HEK293 (cell line): ENCODE results near the gene ATP8A2.

Source experiments
- CTCF ChIA-PET: fragments of 350-600 bp; formaldehyde crosslinking; extraction: SDS; loops from one replicate; lab custom pipeline; 2021; ENCODE audit warnings: antibody characterized with exemption; lab: Yijun Ruan, JAX
- POLR2A ChIA-PET: fragments of 300-600 bp; formaldehyde crosslinking; extraction: SDS; loops from one replicate; lab custom pipeline; 2020; ENCODE audit warnings: antibody characterized with exemption, inconsistent platforms; lab: Yijun Ruan, JAX
- H3K27ac ChIP-seq: fragments of 200-500 bp; sonication (Bioruptor generic); 2 replicates; pipeline ENCODE4 v1.5.1; 2014; ENCODE audit warnings: low read depth, low read length, control low read depth, inconsistent platforms; ENCODE audit errors: extremely low read depth
- H3K36me3 ChIP-seq, 2 experiments: fragments of 200-500 bp in 1 of 2; sonication (Bioruptor generic) in 1 of 2; 1 replicate in 1 of 2; 2 replicates in 1 of 2; pipeline ENCODE4 v1.5.1; 2014 to 2017; ENCODE audit warnings: inconsistent platforms in 2 of 2, low read length in 2 of 2; ENCODE audit not compliant: control insufficient read depth in 2 of 2, insufficient read depth in 1 of 2
- H3K4me1 ChIP-seq: fragments of 200-500 bp; sonication (Bioruptor generic); 2 replicates; pipeline ENCODE4 v1.5.1; 2014; ENCODE audit warnings: mild to moderate bottlenecking, low read length, inconsistent platforms; ENCODE audit not compliant: control insufficient read depth, insufficient read depth
- H3K4me3 ChIP-seq: 2 replicates; pipeline ENCODE4 v1.5.1; 2011; ENCODE audit warnings: low read depth, mild to moderate bottlenecking, control low read depth, low read length, moderate library complexity
- H3K9me3 ChIP-seq: fragments of 200-500 bp; sonication (Bioruptor generic); 2 replicates; pipeline ENCODE4 v1.5.1; 2014; ENCODE audit warnings: low read depth, low read length, inconsistent platforms; ENCODE audit not compliant: control insufficient read depth, insufficient read depth
- HOXD13 ChIP-seq: sonication (generic); formaldehyde crosslinking; IDR thresholded peaks from 2 replicates; pipeline ENCODE4 v1.8.0; 2022; ENCODE audit warnings: missing genetic modification reagents, borderline replicate concordance
- KLF1 ChIP-seq: fragments of 450-650 bp; formaldehyde crosslinking; IDR thresholded peaks from 2 replicates; pipeline ENCODE4 v1.5.1; 2016; ENCODE audit warnings: missing biosample characterization, missing genetic modification characterization
- KLF16 ChIP-seq: fragments of 450-650 bp; formaldehyde crosslinking; IDR thresholded peaks from 2 replicates; pipeline ENCODE4 v1.5.1; 2017; ENCODE audit warnings: missing biosample characterization, missing genetic modification characterization
- KLF9 ChIP-seq: fragments of 450-650 bp; formaldehyde crosslinking; IDR thresholded peaks from 2 replicates; pipeline ENCODE4 v1.5.1; 2016; ENCODE audit warnings: missing biosample characterization, missing genetic modification characterization, low read depth
- SCRT2 ChIP-seq: fragments of 450-650 bp; formaldehyde crosslinking; IDR thresholded peaks from 2 replicates; pipeline ENCODE4 v1.5.1; 2016; ENCODE audit warnings: missing biosample characterization, missing genetic modification characterization
- ZBTB1 ChIP-seq: fragments of 450-650 bp; formaldehyde crosslinking; IDR thresholded peaks from 2 replicates; pipeline ENCODE4 v1.5.1; 2016; ENCODE audit warnings: missing biosample characterization, missing genetic modification characterization
- ZBTB8A ChIP-seq: fragments of 450-650 bp; formaldehyde crosslinking; IDR thresholded peaks from 2 replicates; pipeline ENCODE4 v1.5.1; 2016; ENCODE audit warnings: missing biosample characterization, missing genetic modification characterization
- ZEB2 ChIP-seq: fragments of 450-650 bp; formaldehyde crosslinking; IDR thresholded peaks from 2 replicates; pipeline ENCODE4 v1.5.1; 2016; ENCODE audit warnings: missing biosample characterization, missing genetic modification characterization
- ZFP3 ChIP-seq: fragments of 450-650 bp; formaldehyde crosslinking; IDR thresholded peaks from 2 replicates; pipeline ENCODE4 v1.5.1; 2016; ENCODE audit warnings: low read depth, missing biosample characterization, missing genetic modification characterization
- ZNF155 ChIP-seq: fragments of 450-650 bp; formaldehyde crosslinking; IDR thresholded peaks from 2 replicates; pipeline ENCODE4 v1.5.1; 2016; ENCODE audit warnings: missing biosample characterization, missing genetic modification characterization
- ZNF248 ChIP-seq: fragments of 450-650 bp; formaldehyde crosslinking; IDR thresholded peaks from 2 replicates; pipeline ENCODE4 v1.5.1; 2017; ENCODE audit warnings: missing biosample characterization, missing genetic modification characterization
- ZNF394 ChIP-seq: fragments of 450-650 bp; formaldehyde crosslinking; IDR thresholded peaks from 2 replicates; pipeline ENCODE4 v1.5.1; 2016; ENCODE audit warnings: missing biosample characterization, missing genetic modification characterization, mild to moderate bottlenecking, moderate library complexity, borderline replicate concordance
- ZNF433 ChIP-seq: fragments of 450-650 bp; formaldehyde crosslinking; IDR thresholded peaks from 2 replicates; pipeline ENCODE4 v1.5.1; 2016; ENCODE audit warnings: missing biosample characterization, missing genetic modification characterization, low read depth
- ZNF48 ChIP-seq: fragments of 450-650 bp; formaldehyde crosslinking; IDR thresholded peaks from 2 replicates; pipeline ENCODE4 v1.5.1; 2016; ENCODE audit warnings: missing biosample characterization, missing genetic modification characterization
- ZNF510 ChIP-seq: fragments of 450-650 bp; formaldehyde crosslinking; IDR thresholded peaks from 2 replicates; pipeline ENCODE4 v1.5.1; 2018; ENCODE audit warnings: mild to moderate bottlenecking, missing genetic modification characterization, missing biosample characterization; ENCODE audit not compliant: insufficient replicate concordance
- ZNF629 ChIP-seq: fragments of 450-650 bp; formaldehyde crosslinking; IDR thresholded peaks from 2 replicates; pipeline ENCODE4 v1.5.1; 2017; ENCODE audit warnings: missing biosample characterization, missing genetic modification characterization
- ZNF785 ChIP-seq: fragments of 450-650 bp; formaldehyde crosslinking; IDR thresholded peaks from 2 replicates; pipeline ENCODE4 v1.5.1; 2016; ENCODE audit warnings: missing biosample characterization, missing genetic modification characterization
- TF ChIP-seq, protein P1 (sequence below): fragments of 450-650 bp; formaldehyde crosslinking; IDR thresholded peaks from 2 replicates; pipeline ENCODE4 v1.5.1; 2016; ENCODE audit warnings: missing biosample characterization, missing genetic modification characterization
- TF ChIP-seq, protein P2 (sequence below): fragments of 450-650 bp; formaldehyde crosslinking; IDR thresholded peaks from 2 replicates; pipeline ENCODE4 v1.5.1; 2017; ENCODE audit warnings: missing biosample characterization, missing genetic modification characterization
- TF ChIP-seq, protein P3 (sequence below): fragments of 450-650 bp; formaldehyde crosslinking; conservative IDR thresholded peaks from 2 replicates; pipeline ENCODE4 v1.5.1; 2016; ENCODE audit warnings: low read depth, missing biosample characterization, missing genetic modification characterization
- TF ChIP-seq, protein P4 (sequence below): fragments of 450-650 bp; formaldehyde crosslinking; IDR thresholded peaks from 2 replicates; pipeline ENCODE4 v1.5.1; 2016; ENCODE audit warnings: missing biosample characterization, missing genetic modification characterization

ATP8A2 gene

DNA sequence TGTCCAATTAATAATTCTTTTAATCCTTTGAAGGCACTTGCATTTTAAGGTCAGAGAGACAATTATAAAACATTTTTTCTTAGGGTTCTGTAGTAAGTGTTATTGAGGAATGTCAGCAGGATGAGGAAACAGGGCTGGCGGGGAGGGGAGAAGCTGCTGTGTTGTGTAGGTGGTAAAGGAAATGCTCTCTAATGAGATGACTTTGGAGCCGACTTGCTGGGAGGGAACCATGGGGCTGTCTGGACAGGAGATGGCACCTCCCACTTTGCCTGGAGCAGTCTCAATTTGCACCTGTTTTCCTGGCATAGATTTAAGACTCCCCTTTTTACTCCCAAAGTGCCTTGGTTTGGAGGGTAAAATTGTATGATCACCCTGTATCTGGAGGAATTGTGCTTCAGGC lies 230.4 kb downstream of the ATP8A2 start (continued):
- TF ChIP-seq ZEB2 (tag by site-specific recombination) (no peak), ZBTB1 (tag by site-specific recombination) (no peak), ZNF394 (no peak), HOXD13 (no peak), KLF16 (tag by site-specific recombination) (no peak)
- TF ChIP-seq, protein P1, sequence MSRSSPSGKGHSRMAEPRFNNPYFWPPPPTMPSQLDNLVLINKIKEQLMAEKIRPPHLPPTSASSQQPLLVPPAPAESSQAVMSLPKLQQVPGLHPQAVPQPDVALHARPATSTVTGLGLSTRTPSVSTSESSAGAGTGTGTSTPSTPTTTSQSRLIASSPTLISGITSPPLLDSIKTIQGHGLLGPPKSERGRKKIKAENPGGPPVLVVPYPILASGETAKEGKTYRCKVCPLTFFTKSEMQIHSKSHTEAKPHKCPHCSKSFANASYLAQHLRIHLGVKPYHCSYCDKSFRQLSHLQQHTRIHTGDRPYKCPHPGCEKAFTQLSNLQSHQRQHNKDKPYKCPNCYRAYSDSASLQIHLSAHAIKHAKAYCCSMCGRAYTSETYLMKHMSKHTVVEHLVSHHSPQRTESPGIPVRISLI, result no peak

DNA sequence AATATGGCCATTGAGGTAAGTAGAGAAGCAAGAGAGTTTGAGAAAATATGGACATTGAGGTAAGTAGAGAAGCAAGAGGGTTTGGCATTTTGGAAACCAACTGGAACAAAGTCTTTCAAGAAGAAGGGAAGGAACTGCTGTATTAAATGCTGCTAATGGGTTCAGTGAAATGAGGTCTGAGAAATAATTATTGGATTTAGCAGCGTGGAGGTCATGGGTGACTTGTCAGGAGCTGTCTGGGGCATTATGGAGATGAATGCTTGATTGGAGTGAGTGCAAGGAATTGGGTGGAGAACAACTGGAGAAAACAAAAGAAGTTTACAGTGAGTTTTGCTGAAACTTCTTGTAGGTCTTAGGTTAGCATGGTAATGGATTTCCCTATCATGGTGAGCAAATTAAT lies 232.3 kb downstream of the ATP8A2 start:
- TF ChIP-seq ZBTB8A (tag by site-specific recombination) (no peak), ZNF48 (tag by site-specific recombination) (no peak), ZNF155 (tag by site-specific recombination) (no peak)
- TF ChIP-seq, all 188 proteins: peak for 0
- no peak overlapping the region for H3K27ac ChIP-seq
- no peaks in the 10 kb centered on the region for H3K4me1 ChIP-seq
- H3K4me3 ChIP-seq, result no peak overlapping the region
- ChIA-PET CTCF (interaction anchor here (1.5 kb wide), 1 partner anchor 29 kb away, joined by 3 read pairs; no protein-coding TSS in a partner anchor), POLR2A (no interaction called here)
- H3K9me3 ChIP-seq, result no peaks in the 10 kb centered on the region
- H3K36me3 ChIP-seq, result no peaks in the 10 kb centered on the region

DNA sequence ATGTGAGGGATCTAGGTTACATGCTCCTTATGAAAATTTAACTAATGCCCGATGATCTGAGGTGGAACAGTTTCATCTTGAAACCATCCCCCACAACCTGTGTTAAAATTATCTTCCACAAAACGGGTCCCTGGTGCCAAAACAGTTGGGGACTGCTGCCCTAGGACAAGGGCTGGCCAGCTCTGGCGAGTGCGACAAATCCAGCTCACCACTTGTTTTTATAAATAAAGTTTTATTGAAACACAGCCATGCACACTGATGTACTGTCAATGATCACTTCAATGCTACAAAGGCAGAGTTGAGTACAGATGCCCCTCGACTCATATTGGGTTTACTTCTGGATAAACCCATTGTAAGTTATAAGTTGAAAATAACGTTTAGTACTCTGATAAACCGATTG lies 235.3 kb downstream of the ATP8A2 start:
- H3K9me3 ChIP-seq, result no peaks in the 10 kb centered on the region
- no peak overlapping the region for H3K4me3 ChIP-seq
- ChIA-PET POLR2A (no interaction called here), CTCF (no interaction called here)
- no peaks in the 10 kb centered on the region for H3K4me1 ChIP-seq
- H3K27ac ChIP-seq, result no peak overlapping the region
- no peaks in the 10 kb centered on the region for H3K36me3 ChIP-seq
- TF ChIP-seq KLF9 (no peak), KLF1 (tag by site-specific recombination) (no peak), ZNF433 (tag by site-specific recombination) (no peak), SCRT2 (tag by site-specific recombination) (no peak), ZNF248 (no peak), ZEB2 (tag by site-specific recombination) (no peak), ZNF785 (no peak), ZNF510 (no peak), ZFP3 (tag by site-specific recombination) (no peak), ZNF629 (tag by site-specific recombination) (no peak)
- TF ChIP-seq, protein P2, sequence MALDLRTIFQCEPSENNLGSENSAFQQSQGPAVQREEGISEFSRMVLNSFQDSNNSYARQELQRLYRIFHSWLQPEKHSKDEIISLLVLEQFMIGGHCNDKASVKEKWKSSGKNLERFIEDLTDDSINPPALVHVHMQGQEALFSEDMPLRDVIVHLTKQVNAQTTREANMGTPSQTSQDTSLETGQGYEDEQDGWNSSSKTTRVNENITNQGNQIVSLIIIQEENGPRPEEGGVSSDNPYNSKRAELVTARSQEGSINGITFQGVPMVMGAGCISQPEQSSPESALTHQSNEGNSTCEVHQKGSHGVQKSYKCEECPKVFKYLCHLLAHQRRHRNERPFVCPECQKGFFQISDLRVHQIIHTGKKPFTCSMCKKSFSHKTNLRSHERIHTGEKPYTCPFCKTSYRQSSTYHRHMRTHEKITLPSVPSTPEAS (tag by site-specific recombination), result no peak
- TF ChIP-seq, protein P3, sequence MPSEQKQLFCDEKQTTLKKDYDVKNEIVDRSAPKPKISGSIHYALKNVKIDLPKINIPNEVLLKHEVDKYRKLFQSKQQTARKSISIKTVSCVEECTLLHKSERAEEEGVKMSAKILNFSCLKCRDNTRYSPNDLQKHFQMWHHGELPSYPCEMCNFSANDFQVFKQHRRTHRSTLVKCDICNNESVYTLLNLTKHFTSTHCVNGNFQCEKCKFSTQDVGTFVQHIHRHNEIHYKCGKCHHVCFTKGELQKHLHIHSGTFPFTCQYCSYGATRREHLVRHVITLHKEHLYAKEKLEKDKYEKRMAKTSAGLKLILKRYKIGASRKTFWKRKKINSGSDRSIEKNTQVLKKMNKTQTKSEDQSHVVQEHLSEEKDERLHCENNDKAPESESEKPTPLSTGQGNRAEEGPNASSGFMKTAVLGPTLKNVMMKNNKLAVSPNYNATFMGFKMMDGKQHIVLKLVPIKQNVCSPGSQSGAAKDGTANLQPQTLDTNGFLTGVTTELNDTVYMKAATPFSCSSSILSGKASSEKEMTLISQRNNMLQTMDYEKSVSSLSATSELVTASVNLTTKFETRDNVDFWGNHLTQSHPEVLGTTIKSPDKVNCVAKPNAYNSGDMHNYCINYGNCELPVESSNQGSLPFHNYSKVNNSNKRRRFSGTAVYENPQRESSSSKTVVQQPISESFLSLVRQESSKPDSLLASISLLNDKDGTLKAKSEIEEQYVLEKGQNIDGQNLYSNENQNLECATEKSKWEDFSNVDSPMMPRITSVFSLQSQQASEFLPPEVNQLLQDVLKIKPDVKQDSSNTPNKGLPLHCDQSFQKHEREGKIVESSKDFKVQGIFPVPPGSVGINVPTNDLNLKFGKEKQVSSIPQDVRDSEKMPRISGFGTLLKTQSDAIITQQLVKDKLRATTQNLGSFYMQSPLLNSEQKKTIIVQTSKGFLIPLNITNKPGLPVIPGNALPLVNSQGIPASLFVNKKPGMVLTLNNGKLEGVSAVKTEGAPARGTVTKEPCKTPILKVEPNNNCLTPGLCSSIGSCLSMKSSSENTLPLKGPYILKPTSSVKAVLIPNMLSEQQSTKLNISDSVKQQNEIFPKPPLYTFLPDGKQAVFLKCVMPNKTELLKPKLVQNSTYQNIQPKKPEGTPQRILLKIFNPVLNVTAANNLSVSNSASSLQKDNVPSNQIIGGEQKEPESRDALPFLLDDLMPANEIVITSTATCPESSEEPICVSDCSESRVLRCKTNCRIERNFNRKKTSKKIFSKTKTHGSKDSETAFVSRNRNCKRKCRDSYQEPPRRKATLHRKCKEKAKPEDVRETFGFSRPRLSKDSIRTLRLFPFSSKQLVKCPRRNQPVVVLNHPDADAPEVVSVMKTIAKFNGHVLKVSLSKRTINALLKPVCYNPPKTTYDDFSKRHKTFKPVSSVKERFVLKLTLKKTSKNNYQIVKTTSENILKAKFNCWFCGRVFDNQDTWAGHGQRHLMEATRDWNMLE, result no peak
- TF ChIP-seq, protein P4, sequence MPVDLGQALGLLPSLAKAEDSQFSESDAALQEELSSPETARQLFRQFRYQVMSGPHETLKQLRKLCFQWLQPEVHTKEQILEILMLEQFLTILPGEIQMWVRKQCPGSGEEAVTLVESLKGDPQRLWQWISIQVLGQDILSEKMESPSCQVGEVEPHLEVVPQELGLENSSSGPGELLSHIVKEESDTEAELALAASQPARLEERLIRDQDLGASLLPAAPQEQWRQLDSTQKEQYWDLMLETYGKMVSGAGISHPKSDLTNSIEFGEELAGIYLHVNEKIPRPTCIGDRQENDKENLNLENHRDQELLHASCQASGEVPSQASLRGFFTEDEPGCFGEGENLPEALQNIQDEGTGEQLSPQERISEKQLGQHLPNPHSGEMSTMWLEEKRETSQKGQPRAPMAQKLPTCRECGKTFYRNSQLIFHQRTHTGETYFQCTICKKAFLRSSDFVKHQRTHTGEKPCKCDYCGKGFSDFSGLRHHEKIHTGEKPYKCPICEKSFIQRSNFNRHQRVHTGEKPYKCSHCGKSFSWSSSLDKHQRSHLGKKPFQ, result no peak
